Raji (cell line): ENCODE results near the gene CERCAM.

Experiments
- POLR2A ChIP-seq: IDR thresholded peaks from 2 replicates; pipeline ENCODE4 v1.6.1; 2011; ENCODE audit warnings: low read depth, low read length, control low read depth; ENCODE audit not compliant: insufficient read depth

CERCAM gene

DNA sequence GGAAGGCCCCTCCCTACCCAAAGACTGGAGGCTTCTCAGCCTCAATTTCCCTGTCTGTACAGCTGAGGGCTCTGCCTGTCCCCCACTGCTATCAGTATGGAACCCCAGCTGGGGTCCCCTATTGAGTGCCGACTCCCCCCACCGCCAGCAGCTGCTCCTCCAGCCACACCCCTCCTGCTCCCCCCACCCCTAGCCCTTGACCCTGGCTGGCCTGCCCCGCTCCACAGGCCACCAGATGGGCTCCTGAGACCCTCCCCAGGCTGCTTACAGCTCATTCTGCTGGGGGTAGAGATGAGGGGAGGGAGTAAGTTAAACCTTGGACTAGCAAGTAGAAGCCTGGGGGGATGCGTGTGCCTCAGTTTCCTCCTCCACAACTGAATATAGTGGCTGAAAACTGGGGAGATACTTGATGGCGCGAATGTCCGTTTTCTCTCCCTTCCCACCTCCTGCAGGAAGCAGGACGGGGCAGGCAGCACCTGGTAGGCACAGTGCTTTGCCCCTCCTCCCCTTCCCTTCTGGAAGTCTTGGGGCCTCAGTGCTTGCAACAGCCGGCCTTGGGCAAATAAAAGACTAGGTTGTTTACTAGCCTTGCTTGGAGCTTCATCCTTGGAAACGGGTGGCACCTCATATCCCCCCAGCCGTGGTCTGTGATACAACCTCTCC lies 30.4 kb upstream of the CERCAM start:
- no peak for TF ChIP-seq POLR2A

DNA sequence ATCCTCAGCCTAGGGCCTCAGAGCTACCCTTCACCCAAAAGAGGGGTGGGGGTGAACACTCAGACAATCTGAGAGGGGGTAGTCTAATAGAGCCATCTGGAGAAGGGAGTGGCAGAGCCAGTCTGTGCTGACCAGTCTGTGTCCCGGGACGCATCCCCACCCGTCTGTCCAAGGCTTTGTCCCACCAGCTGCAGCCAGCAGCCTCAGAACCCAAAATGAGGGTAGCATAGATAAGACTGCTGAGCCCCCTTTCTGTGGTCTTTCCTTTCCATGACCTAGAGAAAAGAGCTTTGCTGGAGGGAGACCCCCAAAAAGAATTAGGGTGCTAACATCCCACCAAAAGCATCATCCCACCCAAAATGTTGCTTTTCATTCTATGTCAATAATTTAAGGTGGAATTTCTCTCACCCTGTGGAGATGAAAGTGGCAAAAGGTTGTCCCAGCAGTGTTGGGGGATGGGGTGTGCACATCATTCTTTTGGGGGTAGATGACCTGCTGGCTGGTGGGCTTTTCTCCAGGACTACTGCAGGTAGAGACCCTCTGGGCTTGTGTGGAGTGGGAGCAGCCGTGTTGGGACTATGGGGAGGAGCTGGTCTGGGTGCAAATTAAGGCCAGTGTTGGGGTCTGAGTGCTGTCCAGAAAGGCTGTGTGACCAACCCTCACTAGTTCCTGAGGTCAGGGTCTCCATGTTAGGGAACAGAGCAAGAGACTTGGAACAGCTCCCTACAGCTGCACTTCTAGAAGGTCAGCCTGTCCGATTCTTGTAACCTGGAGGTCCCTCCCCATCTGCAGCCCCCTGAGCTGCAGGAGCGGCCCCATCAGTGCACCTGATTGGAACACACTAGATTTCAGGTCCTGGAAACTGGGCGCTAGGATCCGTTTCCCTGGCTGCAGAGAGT lies 29.6 kb upstream of the CERCAM start:
- TF ChIP-seq POLR2A = no peak

DNA sequence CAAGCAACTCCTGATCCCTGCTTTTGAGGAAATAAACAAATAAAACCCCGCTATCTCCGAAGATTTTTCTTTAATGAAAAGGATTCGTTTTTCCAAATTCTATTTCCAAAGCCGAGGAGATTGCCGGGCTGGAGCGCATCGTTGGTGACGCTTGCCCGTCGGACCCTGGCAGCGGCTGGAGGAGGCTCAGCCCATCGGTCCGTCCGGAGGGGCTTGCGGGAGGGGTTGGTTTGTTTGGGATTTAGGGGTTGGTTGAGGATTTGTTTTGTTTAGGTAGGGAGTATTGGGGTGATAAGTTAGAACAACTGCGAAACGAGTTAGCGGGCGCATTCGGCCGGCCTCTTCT lies 28.7 kb upstream of the CERCAM start:
- TF ChIP-seq POLR2A = no peak

DNA sequence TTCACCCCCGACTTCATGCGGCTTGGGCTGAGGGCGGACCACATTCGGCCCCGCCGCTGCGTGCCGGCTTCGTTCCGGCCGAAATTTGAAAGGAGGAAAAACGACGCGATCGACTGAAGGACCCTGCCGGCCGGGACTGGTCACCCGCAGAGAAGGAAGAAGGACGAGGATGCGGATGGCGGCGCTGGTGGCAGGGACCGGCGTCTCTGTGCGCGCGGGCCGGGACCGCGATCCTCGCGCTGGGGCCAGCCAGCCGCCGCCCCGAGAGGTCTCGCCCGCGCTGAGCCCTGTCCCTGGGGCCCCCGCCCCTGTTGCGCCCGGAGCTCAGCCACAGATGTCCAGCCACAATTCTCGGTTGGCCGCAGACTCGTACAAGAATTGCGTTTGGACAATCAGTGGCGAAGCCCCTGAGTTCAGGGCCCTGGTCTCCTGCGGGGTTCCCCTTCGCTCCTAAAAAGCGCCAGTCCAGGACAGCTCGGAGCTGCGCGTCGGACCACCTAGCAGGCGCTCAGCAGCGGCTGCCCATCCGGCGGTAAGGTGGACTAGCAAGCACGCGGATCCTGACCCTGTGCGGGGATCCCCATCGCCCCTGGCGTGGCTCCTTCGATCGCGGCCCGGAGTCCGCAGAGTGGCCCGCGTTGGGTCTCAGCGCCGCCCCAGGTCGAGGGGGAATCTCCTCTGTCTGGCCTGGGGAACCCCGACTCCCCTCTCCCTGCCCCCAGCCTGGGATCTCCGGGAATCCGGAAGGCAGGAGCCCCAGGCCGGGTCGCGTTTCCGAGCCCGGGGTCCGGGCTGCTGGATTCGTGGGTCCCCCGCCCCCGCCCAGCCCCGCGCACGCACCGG lies 28.1 kb upstream of the CERCAM start:
- TF ChIP-seq POLR2A = no peak

DNA sequence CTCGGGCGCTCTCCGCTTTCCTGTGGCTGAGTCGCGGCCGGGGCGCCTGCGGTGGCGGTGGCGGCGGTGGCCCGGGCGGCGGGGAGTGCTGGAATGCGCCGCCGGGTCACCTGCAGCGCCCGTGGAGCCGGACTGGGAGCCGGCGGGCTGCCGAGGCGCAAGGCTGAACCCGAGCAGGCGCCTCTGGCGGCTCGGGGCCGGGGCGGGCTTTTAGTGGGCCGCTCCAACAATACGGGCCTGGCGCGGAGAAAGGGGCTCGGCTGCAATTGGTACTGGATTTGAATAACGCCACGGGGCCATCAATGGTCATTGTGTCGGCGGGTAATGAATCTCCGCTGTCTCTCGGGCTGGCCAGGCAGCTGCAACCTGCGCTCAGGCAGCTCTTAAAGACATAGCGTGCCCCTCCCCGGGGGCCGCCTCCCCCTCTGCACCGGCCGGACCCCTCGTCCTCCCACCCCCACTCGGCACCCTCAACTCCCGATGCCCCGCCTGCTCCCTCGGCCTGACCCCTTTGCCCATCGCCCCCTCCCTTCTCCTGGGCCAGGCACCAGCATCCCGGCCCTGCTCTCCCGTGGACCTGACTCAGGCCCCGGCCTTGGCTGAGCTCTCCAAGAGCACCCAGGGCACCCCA lies 27.4 kb upstream of the CERCAM start:
- TF ChIP-seq POLR2A = no peak

DNA sequence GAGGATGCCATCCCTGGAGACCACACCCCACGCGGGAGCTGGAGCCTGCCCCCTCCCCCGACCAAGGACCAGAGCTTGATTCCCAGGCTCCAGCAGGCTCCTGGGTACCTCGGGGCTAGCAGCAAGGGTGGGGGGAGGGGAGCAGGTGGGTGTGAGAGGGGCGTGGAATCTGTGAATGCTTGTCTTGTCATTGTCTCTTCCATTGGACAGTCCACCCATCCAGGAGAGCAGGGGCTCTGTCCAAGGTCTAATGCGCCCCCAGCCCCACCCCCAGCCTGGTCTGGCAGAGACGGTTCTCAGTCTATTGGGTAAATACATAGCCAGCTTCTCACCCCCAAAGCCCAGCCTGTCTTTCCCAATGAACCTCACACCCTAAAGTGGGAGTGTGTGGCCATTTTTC lies 26.7 kb upstream of the CERCAM start:
- TF ChIP-seq POLR2A = no peak

DNA sequence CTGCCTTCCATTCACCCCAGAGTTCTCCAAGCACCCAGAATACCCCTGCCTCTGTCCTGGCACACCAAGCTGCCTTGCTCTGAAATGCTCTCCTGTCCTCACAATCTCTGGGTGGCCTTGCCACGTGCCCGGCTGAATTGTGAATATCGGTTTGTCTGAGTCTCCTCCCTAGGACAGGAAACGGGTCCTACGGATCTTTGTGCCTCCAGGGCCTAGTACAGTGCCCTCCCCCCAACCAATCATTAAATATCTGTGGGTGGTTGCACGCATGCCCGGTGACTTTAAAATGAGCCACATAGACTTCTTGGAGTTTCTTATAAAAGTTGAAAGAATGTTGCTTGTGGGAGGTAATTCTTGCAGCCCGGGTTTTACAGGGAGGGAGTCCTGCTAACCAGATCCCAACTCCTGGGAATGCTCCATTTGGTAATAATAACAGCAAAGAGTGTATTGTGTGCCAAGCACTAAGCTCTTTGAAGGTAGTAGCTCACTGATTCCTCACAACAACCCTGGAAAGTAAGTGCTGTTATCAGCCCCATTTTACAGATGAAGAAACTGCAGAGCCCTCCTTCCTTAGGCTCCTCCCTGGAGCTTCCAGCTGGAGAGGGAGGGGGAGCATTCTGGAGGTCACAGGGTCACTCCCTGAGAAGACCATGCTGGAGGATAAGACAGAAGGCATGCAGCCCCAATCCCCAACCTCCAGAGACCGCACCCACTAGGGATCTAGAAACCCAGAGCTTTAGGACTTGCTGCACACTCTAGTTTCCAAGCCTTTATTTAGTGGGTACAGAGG lies 26.1 kb upstream of the CERCAM start:
- no peak for TF ChIP-seq POLR2A

DNA sequence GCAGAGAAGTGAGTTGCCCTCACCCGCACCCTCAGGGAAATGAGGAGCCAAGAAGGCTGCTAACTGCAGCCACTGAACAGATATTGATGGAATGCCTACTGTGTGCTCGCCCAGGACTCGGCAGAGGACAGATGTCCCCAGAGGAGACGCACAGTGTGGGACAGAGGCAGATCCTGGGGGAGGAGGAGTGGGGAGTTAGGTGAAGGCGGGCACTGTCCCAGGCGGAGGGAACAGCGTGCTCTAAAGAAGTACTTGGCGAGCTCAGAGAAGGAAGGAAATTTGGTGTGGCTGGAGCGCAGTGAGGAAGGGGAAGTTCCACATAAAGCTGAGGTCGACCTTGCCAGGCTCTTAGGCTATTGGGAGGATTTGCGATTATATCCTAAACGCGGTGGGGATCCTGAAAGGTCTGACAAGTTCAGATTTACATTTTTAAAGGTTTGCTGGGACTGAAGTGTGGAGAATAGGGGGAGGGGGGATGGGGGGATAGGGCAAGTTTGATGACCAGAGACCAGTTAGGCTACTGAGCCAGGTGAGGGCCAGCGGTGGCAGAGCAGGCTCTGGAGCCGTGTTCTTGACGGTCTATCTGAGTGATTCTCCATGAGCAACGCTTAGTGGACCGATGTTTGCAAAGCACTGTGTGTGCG lies 23.6 kb upstream of the CERCAM start:
- no peak for TF ChIP-seq POLR2A

DNA sequence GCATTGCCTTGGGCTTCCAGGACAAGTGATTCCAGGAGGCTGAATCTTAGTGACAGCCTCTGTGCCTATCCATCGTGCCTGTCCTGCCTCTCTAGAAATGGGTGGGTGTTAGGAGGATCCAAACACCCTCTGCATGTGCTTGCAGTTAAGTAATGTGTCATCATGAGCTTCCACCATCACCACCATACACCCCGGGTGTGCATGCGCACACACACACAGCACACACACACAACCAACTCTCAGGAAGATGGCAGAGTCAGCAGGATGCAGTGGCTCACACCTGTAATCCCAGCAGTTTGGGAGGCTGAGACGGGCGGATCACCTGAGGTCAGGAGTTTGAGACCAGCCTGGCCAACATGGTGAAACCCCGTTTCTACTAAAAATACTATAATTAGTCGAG lies 22.8 kb upstream of the CERCAM start:
- no peak for TF ChIP-seq POLR2A

DNA sequence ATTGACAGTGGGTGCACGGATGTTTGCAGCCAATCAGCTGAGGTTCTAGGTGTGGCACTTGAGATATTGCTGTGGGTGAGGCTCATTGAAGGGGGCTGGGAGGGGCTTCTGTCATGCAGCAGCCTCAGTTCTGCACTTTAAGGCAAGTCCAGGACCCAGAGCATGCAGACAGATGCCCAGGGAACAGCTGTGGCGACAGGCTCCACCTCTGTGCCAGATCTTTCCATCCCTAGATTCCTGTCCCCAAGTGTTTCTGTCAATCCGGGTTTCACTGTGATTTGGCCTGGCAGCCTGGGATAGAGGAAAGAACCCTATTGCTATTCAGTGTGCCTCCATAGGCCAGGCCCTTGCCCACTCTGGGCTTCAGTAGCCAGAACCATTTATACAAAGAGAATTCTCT lies 20.8 kb upstream of the CERCAM start:
- no peak for TF ChIP-seq POLR2A

DNA sequence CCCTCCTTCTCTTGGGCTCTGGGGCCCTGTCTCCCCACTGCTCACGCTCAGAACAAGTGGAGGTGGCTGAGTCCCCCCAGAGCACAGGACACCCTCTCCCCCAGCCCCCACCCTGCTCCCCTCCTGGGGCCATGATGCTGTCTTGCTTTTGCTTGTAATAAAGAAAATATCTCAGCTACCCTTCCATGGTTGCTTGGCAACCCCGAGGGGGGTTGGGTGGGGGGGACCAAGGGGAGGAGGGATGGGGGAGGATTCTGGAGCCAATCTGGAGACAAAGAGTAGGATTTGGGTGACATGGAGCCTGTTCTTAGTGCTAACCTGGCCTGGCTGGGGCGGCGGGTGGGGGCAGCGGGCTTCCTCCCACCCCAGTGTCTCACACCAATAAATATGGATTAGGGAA lies 16.1 kb upstream of the CERCAM start:
- TF ChIP-seq POLR2A = no peak

DNA sequence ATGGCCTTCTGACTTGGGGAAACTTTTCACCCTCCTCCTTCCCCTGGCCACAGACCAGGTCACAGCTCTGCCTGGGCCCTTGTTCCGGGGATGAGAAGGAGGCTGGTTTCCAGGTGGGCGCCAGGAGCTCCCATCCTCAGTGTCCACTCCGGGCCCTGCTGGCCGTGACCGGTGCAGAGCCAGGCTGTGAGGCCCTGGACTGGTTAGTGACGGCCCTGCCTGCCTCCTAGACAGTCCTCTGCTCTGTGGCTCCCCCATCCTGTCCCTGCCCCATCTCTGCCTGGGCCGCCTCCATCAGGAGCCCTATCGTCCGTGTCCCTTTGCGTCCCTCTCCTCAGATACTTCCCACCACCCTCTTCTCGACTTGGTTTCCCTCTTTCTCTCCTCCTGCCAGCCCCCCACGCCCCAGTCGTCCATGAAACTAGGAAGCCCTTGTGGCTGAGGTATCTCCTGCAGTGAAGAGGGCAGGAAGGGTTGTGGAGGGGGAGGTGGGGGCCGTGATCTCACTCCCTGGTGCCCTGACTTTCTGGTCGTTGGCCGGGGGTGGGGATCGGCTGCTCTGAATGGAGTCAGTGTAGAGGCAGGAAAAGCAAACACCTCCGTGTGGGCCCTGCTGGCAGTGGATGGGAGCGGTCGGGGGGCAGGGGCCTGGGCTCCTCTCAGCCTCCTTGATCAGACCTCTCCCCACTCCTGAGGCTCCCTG lies 15.4 kb upstream of the CERCAM start:
- TF ChIP-seq POLR2A = no peak

DNA sequence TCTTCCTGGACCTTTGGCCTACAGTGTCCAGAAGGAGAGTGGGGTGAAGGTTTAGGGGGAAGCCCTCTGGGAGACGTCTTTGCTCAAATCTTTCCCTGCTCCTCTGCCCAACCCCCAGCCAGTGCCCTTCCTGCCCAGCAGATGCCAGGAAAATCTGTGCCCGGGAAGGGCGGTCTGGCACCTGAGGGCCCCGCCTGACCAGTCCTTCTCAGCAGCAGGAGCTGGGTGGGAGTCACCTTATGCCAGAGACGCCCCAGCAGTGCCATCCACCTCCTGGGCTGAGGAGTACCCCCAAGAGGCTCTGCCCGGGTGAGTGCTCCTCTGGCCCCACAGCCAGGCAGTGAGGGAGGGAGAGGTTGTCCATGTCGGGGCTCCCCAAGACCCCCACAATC lies 14.9 kb upstream of the CERCAM start:
- TF ChIP-seq POLR2A = no peak
